Measurements from ENCODE around the gene MIEN1. TPM values are rescaled to one million over a fixed set of nuclear protein-coding genes. Genes with fewer than 3 reads are reported as not detected.

Gene MIEN1
- total RNA-seq, 1 experiment from 2014 or later: 50.8 TPM

GRCh38 chr17:39757176-39757662, 26.9 kb upstream of the MIEN1 start:
- Mint-ChIP-seq H3K4me1 (peaks cover 38 to 45% of the 10 kb centered on the region in 2 experiments), H3K27me3 (ENCODE audit: low read depth) (peaks cover 32% of the 10 kb centered on the region), H3K9me3 (no peaks in the 10 kb centered on the region; a peak in 2 of 5 replicates), H3K4me3 (no peak overlapping the region), H3K36me3 (ENCODE audit: insufficient read depth in 1 of 3, low read depth in 3 of 3) (peaks cover 0 to 3% (median 0%) of the 10 kb centered on the region in 3 experiments; a peak in 1 of 7 replicates), H3K27ac (no peak overlapping the region)
- Histone ChIP-seq H4K20me1 (ENCODE audit: control insufficient read depth, insufficient read depth, insufficient read length) (peaks cover 2% of the 10 kb centered on the region), H3K9me3 (ENCODE audit: control insufficient read depth, low read depth, low read length) (no peaks in the 10 kb centered on the region), H4K8ac (replicated peaks; ENCODE audit: insufficient read length, low read depth, low read length) (no peak overlapping the region), H3K27ac (ENCODE audit: insufficient read length, low read depth, low read length) (no peak overlapping the region), H2BK5ac (ENCODE audit: insufficient read length, low read length) (no peak overlapping the region), H4K5ac (ENCODE audit: insufficient read length, low read depth, low read length) (no peak overlapping the region), H3K79me1 (ENCODE audit: insufficient read depth, low read depth, low read length, poor library complexity, severe bottlenecking) (no peaks in the 10 kb centered on the region), H2BK12ac (ENCODE audit: insufficient read length, low read depth, low read length) (no peak overlapping the region), H2BK20ac (ENCODE audit: low read depth, low read length, poor library complexity, severe bottlenecking) (no peak overlapping the region), H3K27me3 (ENCODE audit: insufficient read depth, low read length) (no peaks in the 10 kb centered on the region), H2AFZ (ENCODE audit: low read length) (no peak overlapping the region), H3K14ac (ENCODE audit: insufficient read depth, low read length) (no peak overlapping the region), H4K91ac (ENCODE audit: insufficient read length, low read depth, low read length) (no peak overlapping the region), H3T11ph (ENCODE audit: low read length) (no peak overlapping the region), H2AK5ac (ENCODE audit: insufficient read length, low read length) (no peak overlapping the region), H3K4me1 (ENCODE audit: insufficient read depth, low read length) (peaks cover 2% of the 10 kb centered on the region; the same call in 1 of the 2 replicates), H3K9ac (ENCODE audit: extremely low read depth, insufficient read length, low read length) (no peak overlapping the region), H3K18ac (ENCODE audit: insufficient read length, low read depth, low read length) (no peak overlapping the region), H3K23me2 (ENCODE audit: insufficient read length, low read depth, low read length, poor library complexity, severe bottlenecking) (peaks cover 3% of the 10 kb centered on the region), H3K56ac (ENCODE audit: insufficient read length, low read depth, low read length) (no peak overlapping the region), H3K4me2 (ENCODE audit: insufficient read depth, insufficient read length, low read length) (no peak overlapping the region), H2BK120ac (ENCODE audit: low read depth, low read length, poor library complexity, severe bottlenecking) (no peak overlapping the region), H3K79me2 (ENCODE audit: insufficient read depth, low read length) (no peaks in the 10 kb centered on the region), H3K23ac (ENCODE audit: insufficient read length, low read depth, low read length) (no peak overlapping the region), H3K4ac (ENCODE audit: low read depth, low read length) (no peak overlapping the region), H2BK15ac (ENCODE audit: low read depth, low read length) (no peak overlapping the region)
- no peak for DNase-seq
- no peak for TF ChIP-seq CTCF (conservative IDR thresholded peaks at IDR 0.05)
- WGBS (ENCODE audit: extremely low coverage, insufficient read length, low lambda C conversion rate): no CpG with 5 or more reads among the region's 4 CpGs

Data from H9 (cell line).